Loucy (cell line): ENCODE results near the gene IFNLR1.

Experiments used
- H2AFZ ChIP-seq: fragments of 200-600 bp; sonication (generic); 2 replicates; pipeline ENCODE4 v1.6.0; 2016; ENCODE audit warnings: antibody characterized with exemption, mild to moderate bottlenecking, low read length, moderate library complexity
- H3F3A ChIP-seq: fragments of 200-600 bp; 2 replicates; pipeline ENCODE4 v1.6.0; 2016; ENCODE audit warnings: antibody characterized with exemption, low read depth, mild to moderate bottlenecking
- H3K27me3 ChIP-seq: fragments of 200-600 bp; sonication (generic); 2 replicates; pipeline ENCODE4 v1.6.1; 2014; ENCODE audit warnings: low read length, mild to moderate bottlenecking; ENCODE audit not compliant: insufficient read depth, poor library complexity, severe bottlenecking
- H3K36me3 ChIP-seq: fragments of 200-600 bp; sonication (generic); 2 replicates; pipeline ENCODE4 v1.6.1; 2016; ENCODE audit warnings: low read length; ENCODE audit not compliant: insufficient read depth
- H3K4me1 ChIP-seq: fragments of 200-600 bp; sonication (generic); 2 replicates; pipeline ENCODE4 v1.5.1; 2014; ENCODE audit warnings: low read length, mild to moderate bottlenecking; ENCODE audit not compliant: insufficient read depth, poor library complexity, severe bottlenecking
- H3K4me2 ChIP-seq: fragments of 200-600 bp; sonication (generic); 2 replicates; pipeline ENCODE4 v1.6.0; 2014; ENCODE audit warnings: antibody characterized with exemption, low read length, low read depth, mild to moderate bottlenecking; ENCODE audit not compliant: poor library complexity, severe bottlenecking
- H3K4me3 ChIP-seq: fragments of 200-600 bp; sonication (generic); 2 replicates; pipeline ENCODE4 v1.5.1; 2014; ENCODE audit warnings: low read length, mild to moderate bottlenecking, mixed read lengths; ENCODE audit not compliant: poor library complexity, severe bottlenecking
- H3K79me2 ChIP-seq: fragments of 200-600 bp; sonication (generic); 2 replicates; pipeline ENCODE4 v1.6.1; 2014; ENCODE audit warnings: low read length; ENCODE audit not compliant: insufficient read depth
- H3K9ac ChIP-seq: fragments of 200-600 bp; sonication (generic); 2 replicates; pipeline ENCODE4 v1.6.0; 2014; ENCODE audit warnings: mild to moderate bottlenecking, low read depth, low read length, moderate library complexity; ENCODE audit not compliant: poor library complexity, severe bottlenecking
- H3K9me2 ChIP-seq: fragments of 200-600 bp; sonication (generic); replicated peaks from 2 replicates; pipeline ENCODE4 v1.6.1; 2016; ENCODE audit warnings: low read depth, low read length, mixed read lengths
- H3K9me3 ChIP-seq: fragments of 200-600 bp; sonication (generic); 2 replicates; pipeline ENCODE4 v1.6.1; 2014; ENCODE audit warnings: mild to moderate bottlenecking, antibody characterized with exemption, low read length, low read depth; ENCODE audit not compliant: insufficient read depth
- H4K20me1 ChIP-seq: fragments of 200-600 bp; sonication (generic); 2 replicates; pipeline ENCODE4 v1.6.0; 2014; ENCODE audit warnings: antibody characterized with exemption, low read length, mild to moderate bottlenecking; ENCODE audit not compliant: insufficient read depth, poor library complexity, severe bottlenecking
- CTCF ChIP-seq: fragments of 200-600 bp; sonication (generic); conservative IDR thresholded peaks from 2 replicates; pipeline ENCODE4 v1.5.1; 2014; ENCODE audit warnings: mild to moderate bottlenecking, antibody characterized with exemption, low read length
- EZH2phosphoT487 ChIP-seq: fragments of 200-600 bp; IDR thresholded peaks from 2 replicates; pipeline ENCODE4 v1.6.1; 2018; ENCODE audit warnings: antibody characterized with exemption, mild to moderate bottlenecking, moderate library complexity, borderline replicate concordance

IFNLR1 gene

DNA sequence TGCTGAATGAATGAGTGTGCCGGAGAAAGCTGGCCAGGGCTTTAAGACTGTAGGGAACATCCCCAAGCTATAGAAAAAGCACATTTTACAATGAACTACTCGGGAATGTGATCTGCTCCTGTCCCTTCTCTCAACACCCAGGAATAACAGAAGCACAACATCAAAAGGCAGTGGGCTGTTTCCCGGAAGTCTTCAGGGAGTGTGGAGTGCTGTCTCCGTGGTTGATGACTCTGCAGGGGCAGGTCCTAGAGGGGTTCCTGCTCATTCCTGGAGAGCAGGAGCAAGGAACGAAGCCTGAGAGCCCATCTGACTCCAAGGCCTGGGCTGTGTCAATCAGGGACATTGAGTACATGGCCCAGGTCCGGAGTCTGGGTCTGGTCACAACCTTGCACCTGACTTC, 39.3 kb downstream of the IFNLR1 start:
- no peak for TF ChIP-seq EZH2phosphoT487
- no peak for TF ChIP-seq CTCF
- no peaks in the 10 kb centered on the region for H4K20me1 ChIP-seq
- H3K9me3 ChIP-seq, result no peaks in the 10 kb centered on the region
- no peaks in the 10 kb centered on the region for H3K79me2 ChIP-seq
- no peak overlapping the region for H2AFZ ChIP-seq
- no peaks in the 10 kb centered on the region for H3K36me3 ChIP-seq
- H3K4me2 ChIP-seq, result no peak overlapping the region
- H3F3A ChIP-seq, result no peaks in the 10 kb centered on the region
- H3K9ac ChIP-seq, result no peak overlapping the region
- H3K4me3 ChIP-seq, result no peak overlapping the region
- H3K4me1 ChIP-seq, result peaks cover 6% of the 10 kb centered on the region
- no peaks in the 10 kb centered on the region for H3K27me3 ChIP-seq
- no peaks in the 10 kb centered on the region for H3K9me2 ChIP-seq

DNA sequence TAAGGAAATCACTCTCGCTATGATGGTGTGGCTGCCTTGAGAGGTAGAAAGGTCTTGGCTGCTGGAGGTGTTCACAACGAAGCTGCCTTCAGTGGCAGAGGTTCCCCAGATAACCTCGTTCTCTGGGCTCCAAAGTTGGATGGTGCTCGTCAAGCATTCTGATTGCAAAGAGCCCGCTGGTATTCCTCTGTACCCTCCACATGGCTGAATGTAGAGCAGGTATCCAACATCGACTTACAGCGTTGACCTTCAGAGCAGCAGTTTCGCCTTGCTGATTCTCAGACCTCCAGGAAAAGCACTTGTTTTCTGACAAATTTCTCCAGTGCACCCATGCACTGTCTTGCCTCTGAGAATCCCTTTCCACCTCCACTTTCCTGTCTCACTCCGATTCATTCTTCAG, 39.9 kb downstream of the IFNLR1 start:
- H3K36me3 ChIP-seq, result no peaks in the 10 kb centered on the region
- no peak overlapping the region for H3K9ac ChIP-seq
- H3K4me2 ChIP-seq, result no peak overlapping the region
- no peaks in the 10 kb centered on the region for H3K79me2 ChIP-seq
- no peak for TF ChIP-seq EZH2phosphoT487
- TF ChIP-seq CTCF, result no peak
- no peaks in the 10 kb centered on the region for H3K9me3 ChIP-seq
- H3K4me3 ChIP-seq, result no peak overlapping the region
- peaks cover 6% of the 10 kb centered on the region for H3K4me1 ChIP-seq
- no peaks in the 10 kb centered on the region for H3K9me2 ChIP-seq
- H3F3A ChIP-seq, result no peaks in the 10 kb centered on the region
- no peak overlapping the region for H2AFZ ChIP-seq
- H4K20me1 ChIP-seq, result no peaks in the 10 kb centered on the region
- H3K27me3 ChIP-seq, result no peaks in the 10 kb centered on the region

GRCh38 chr1:24142546-24143534, 44.2 kb downstream of the IFNLR1 start, which contains the start of gene IL22RA1:
IL22RA1 (minus strand) TSS chr1:24143140; CDS start chr1:24143082, 58 bp downstream.
- no peaks in the 10 kb centered on the region for H3K9me3 ChIP-seq
- no peaks in the 10 kb centered on the region for H3K79me2 ChIP-seq
- no peak within 1 kb of the TSS for H3K9ac ChIP-seq
- no peaks in the 10 kb centered on the region for H3F3A ChIP-seq
- H4K20me1 ChIP-seq, result no peaks in the 10 kb centered on the region
- TF ChIP-seq EZH2phosphoT487 (no peak), CTCF (no peak)
- H2AFZ ChIP-seq, result peak within 1 kb of the TSS; percentile 68; the same call in 1 of the 2 replicates
- no peaks in the 10 kb centered on the region for H3K27me3 ChIP-seq
- no peak within 1 kb of the TSS for H3K4me3 ChIP-seq
- no peaks in the 10 kb centered on the region for H3K36me3 ChIP-seq
- peaks cover 3% of the 10 kb centered on the region for H3K4me1 ChIP-seq
- no peaks in the 10 kb centered on the region for H3K9me2 ChIP-seq
- H3K4me2 ChIP-seq, result no peak within 1 kb of the TSS
